Heart right ventricle (tissue), 16 donors: ENCODE measurements around the gene MRPS6. TPM values are rescaled to one million over a fixed set of nuclear protein-coding genes. Genes with fewer than 3 reads are reported as not detected.

Experiments
- ATAC-seq, 8 donors: fragments of 200-7000 bp; cut with Tn5 transposase; one replicate each; pipeline ENCODE4 v1.9.1; 2020; ENCODE audit warnings: mild to moderate bottlenecking in 8 of 8, moderate library complexity in 8 of 8, moderate number of reproducible peaks in 1 of 8
- DNase-seq, 2 donors: peaks; one replicate each; pipeline ENCODE4 v3.0.0-alpha.2; 2020
- H3K27ac ChIP-seq, 10 donors: fragments of 200-600 bp; sonication (generic) in 2 of 10; one replicate each; pipeline versions ENCODE4 v1.5.0 to v1.8.0; 2020 to 2022; ENCODE audit warnings: mild to moderate bottlenecking in 3 of 10
- H3K27me3 ChIP-seq, 7 donors: fragments of 200-600 bp; one replicate each; pipeline ENCODE4 v1.8.0; 2021 to 2022; ENCODE audit warnings: mild to moderate bottlenecking in 2 of 7
- H3K36me3 ChIP-seq, 9 donors: fragments of 200-600 bp; sonication (generic) in 1 of 9; one replicate each; pipeline versions ENCODE4 v1.5.0 to v1.8.0; 2020 to 2022; ENCODE audit warnings: mild to moderate bottlenecking in 2 of 9
- H3K4me1 ChIP-seq, 9 donors: fragments of 200-600 bp; sonication (generic) in 1 of 9; one replicate each; pipeline versions ENCODE4 v1.5.0 to v1.8.0; 2020 to 2022; ENCODE audit warnings: mild to moderate bottlenecking in 4 of 9
- H3K4me3 ChIP-seq, 10 donors: fragments of 200-600 bp; sonication (generic) in 2 of 10; one replicate each; pipeline versions ENCODE4 v1.5.0 to v1.8.0; 2020 to 2022; ENCODE audit warnings: mild to moderate bottlenecking in 7 of 10, moderate library complexity in 2 of 10
- H3K9me3 ChIP-seq, 11 donors: fragments of 200-600 bp in 10 of 11; sonication (generic) in 2 of 11; one replicate each; pipeline versions ENCODE4 v1.5.0 to v1.8.0; 2013 to 2022; ENCODE audit warnings: mild to moderate bottlenecking in 2 of 11, control low read depth in 1 of 11, moderate library complexity in 1 of 11
- WGBS, 2 donors: extraction: QIAGEN DNeasy Blood & Tissue Kit; methylation state at CpG; one replicate each; pipeline ENCODE4 v1.1.7; 2013; ENCODE audit warnings: inconsistent platforms in 1 of 2; 5-methylcytosine and 5-hydroxymethylcytosine counted together
- intact Hi-C, 10 donors: fragments of 100-400 bp; cut with DNase I; formaldehyde crosslinking; loops; one replicate each; pipeline versions ENCODE4 v1.11.1 to v1.14.2; 2022
- polyA plus RNA-seq, 2 donors: library from polyadenylated mRNA; stranded (reverse); fragments of 200-250 nt; gene quantifications; one replicate each; pipeline ENCODE4 v1.2.3, GENCODE V29; 2013
- total RNA-seq, 10 donors: library from RNA; stranded (reverse); fragmentation: NEBNext Ultra II Directional in 3 of 10; extraction: Animal tissue kit (Norgen Biotek cat#: 25700) in 3 of 10; gene quantifications; one replicate each; pipeline versions ENCODE4 v1.2.1 to v1.2.4, GENCODE V29; 2021 to 2023
- TF ChIP-seq, protein P1 (sequence below), 9 donors: fragments of 200-600 bp; sonication (generic) in 2 of 9; IDR thresholded peaks; one replicate each; pipeline versions ENCODE4 v1.5.0 to v1.8.0; 2021 to 2022; ENCODE audit warnings: antibody characterized with exemption in 9 of 9, mild to moderate bottlenecking in 5 of 9, moderate library complexity in 1 of 9
- donor health status: Arrhythmogenic right ventricular cardiomyopathy.
- donor health status: ischemic (EF 13 %, LVEDD 7.1; RV severe dilation, severe dysfunction).
- donor health status: healthy with polysubstance abuse.
- donor health status: DM: no; HTN: yes; CAD: no.
- donor health status: DM: no; HTN: no; CAD: no.
- donor health status: ischemic (EF 25% LVEDD 6.9; RV normal size, moderate dysfunction).
- donor health status: ischemic (EF 25% LVEDD 5.7; RV mildly dilated, moderate dysfunction).
- donor health status: healthy.
- donor health status: DM: yes; HTN: yes; CAD: no.
- donor health status: Ischemic cardiomyopathy.
- donor health status: ischemic (EF 35%, LVEDD 5.7; RV mildly dilated, moderate dysfunction).
- donor health status: nonischemic (EF 11% LVEDD 7.7; RV severe dilation, severe dysfunction).
- donor health status: DM: yes; HTN: yes; CAD: no.
- donor health status: PGD.
- donor health status: ischemic (EF 29% LVEDD 5.4; RV normal size, mild dysfunction).
- donor health status: nonischemic (EF 23%, LVEDD 6.1; RV moderate dilation, normal function).

MRPS6 gene
- total and polyA plus RNA-seq, 12 donors: 32.0 to 68.1 (median 39.8) TPM

DNA sequence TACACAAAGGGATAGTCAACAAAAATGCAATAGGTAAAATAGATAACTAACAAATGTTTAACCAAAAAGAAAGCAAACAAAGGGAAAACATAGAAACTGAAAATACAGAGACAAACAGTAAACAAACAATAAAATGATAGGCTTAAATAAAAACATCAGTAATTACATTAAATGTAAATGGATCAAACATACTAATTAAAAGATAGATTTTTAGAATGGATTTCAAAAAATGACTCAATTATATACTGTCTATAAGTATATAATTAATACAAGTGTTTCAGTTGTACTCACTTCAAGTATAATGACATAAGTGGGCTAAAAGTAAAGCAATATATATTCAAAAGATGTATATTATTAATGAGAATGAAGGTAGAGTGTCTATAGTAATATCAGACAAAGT lies 101.1 kb downstream of the MRPS6 start:
- Histone ChIP-seq H3K4me1 (peaks cover 0 to under 1% (median 0%) of the 10 kb centered on the region in 9 donors), H3K4me3 (no peak overlapping the region), H3K36me3 (no peaks in the 10 kb centered on the region), H3K27ac (no peak overlapping the region), H3K9me3 (peaks cover 0 to 62% (median 10%) of the 10 kb centered on the region in 11 donors), H3K27me3 (no peaks in the 10 kb centered on the region)
- intact Hi-C loops: no loop called here
- TF ChIP-seq, protein P1, sequence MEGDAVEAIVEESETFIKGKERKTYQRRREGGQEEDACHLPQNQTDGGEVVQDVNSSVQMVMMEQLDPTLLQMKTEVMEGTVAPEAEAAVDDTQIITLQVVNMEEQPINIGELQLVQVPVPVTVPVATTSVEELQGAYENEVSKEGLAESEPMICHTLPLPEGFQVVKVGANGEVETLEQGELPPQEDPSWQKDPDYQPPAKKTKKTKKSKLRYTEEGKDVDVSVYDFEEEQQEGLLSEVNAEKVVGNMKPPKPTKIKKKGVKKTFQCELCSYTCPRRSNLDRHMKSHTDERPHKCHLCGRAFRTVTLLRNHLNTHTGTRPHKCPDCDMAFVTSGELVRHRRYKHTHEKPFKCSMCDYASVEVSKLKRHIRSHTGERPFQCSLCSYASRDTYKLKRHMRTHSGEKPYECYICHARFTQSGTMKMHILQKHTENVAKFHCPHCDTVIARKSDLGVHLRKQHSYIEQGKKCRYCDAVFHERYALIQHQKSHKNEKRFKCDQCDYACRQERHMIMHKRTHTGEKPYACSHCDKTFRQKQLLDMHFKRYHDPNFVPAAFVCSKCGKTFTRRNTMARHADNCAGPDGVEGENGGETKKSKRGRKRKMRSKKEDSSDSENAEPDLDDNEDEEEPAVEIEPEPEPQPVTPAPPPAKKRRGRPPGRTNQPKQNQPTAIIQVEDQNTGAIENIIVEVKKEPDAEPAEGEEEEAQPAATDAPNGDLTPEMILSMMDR (IDR thresholded peaks at IDR 0.05): no peak
- DNase-seq (no peak), ATAC-seq (no peak)

DNA sequence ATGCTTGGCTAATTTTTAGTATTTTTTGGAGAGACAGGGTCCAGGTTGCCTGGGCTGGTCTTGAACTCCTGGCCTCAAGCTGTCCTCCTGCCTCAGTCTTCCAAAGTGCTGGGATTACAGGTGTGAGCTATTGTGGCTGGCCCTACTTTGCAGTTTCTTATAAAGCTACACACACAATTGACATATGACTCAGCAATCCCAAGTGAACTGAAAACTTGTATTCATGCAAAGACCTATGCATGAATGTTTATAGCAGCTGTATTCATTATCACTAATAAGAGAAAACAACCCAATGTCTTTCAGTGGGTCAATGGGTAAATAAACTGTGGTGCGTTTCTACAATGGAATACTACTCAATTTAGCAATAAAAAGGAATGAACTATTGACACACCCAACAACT lies 103.1 kb downstream of the MRPS6 start:
- no peaks in the 10 kb centered on the region for H3K27me3 ChIP-seq
- ATAC-seq: no peak
- TF ChIP-seq, protein P1 (IDR thresholded peaks at IDR 0.05): no peak
- no peak overlapping the region for H3K4me3 ChIP-seq
- peaks cover 0 to 11% (median 0%) of the 10 kb centered on the region in 9 donors for H3K4me1 ChIP-seq
- 86 to 88% methylated on average over 1 of the region's 1 CpG for WGBS, 2 donors
- H3K36me3 ChIP-seq: no peaks in the 10 kb centered on the region
- intact Hi-C loops: loop anchor here in 1 of 10 donors (5.0 kb wide), 1 partner anchor 34 kb away; no protein-coding TSS in a partner anchor
- H3K27ac ChIP-seq: no peak overlapping the region
- DNase-seq: no peak
- peaks cover 0 to 42% (median 10%) of the 10 kb centered on the region in 11 donors for H3K9me3 ChIP-seq

DNA sequence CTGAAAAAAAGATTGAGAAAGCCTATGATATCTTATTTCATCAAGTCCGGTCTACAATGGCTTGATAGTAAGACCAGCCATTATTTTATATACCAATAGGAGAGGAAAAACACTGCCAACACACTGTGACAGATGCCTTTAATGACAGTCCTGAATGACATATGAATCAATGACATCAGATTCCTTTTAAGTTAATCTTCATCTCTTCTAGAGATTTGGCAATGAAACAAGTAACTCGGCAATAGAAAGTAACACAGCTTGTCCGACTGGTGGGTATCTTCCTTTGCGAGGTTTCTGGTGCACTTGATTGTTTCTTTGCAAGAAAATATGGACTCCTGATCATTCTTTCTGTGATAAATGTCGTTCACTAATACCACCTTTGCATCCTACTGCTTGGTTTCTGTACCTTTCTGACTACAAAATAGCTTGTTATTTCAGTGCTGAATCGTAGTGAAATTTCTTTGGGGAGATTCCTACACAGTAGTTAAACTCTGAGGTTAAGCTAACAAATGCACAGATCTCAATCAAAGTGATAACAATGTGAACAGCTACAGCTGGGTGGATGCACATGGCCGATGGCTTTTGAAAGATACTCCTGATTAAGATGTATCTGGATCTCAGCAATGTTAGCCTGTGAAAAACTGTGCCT lies 104.7 kb downstream of the MRPS6 start:
- no peak overlapping the region for H3K27ac ChIP-seq
- ATAC-seq (no peak), DNase-seq (no peak)
- TF ChIP-seq, protein P1 (IDR thresholded peaks at IDR 0.05): no peak
- H3K9me3 ChIP-seq: peaks cover 0 to 26% (median 3%) of the 10 kb centered on the region in 11 donors
- peaks cover 0 to 11% (median 0%) of the 10 kb centered on the region in 9 donors for H3K4me1 ChIP-seq
- no peaks in the 10 kb centered on the region for H3K36me3 ChIP-seq
- intact Hi-C loops: loop anchor here in 1 of 10 donors (5.0 kb wide), 1 partner anchor 36 kb away; no protein-coding TSS in a partner anchor
- 79 to 91% methylated on average over 7 of the region's 7 CpGs for WGBS, 2 donors
- no peaks in the 10 kb centered on the region for H3K27me3 ChIP-seq
- H3K4me3 ChIP-seq: no peak overlapping the region

DNA sequence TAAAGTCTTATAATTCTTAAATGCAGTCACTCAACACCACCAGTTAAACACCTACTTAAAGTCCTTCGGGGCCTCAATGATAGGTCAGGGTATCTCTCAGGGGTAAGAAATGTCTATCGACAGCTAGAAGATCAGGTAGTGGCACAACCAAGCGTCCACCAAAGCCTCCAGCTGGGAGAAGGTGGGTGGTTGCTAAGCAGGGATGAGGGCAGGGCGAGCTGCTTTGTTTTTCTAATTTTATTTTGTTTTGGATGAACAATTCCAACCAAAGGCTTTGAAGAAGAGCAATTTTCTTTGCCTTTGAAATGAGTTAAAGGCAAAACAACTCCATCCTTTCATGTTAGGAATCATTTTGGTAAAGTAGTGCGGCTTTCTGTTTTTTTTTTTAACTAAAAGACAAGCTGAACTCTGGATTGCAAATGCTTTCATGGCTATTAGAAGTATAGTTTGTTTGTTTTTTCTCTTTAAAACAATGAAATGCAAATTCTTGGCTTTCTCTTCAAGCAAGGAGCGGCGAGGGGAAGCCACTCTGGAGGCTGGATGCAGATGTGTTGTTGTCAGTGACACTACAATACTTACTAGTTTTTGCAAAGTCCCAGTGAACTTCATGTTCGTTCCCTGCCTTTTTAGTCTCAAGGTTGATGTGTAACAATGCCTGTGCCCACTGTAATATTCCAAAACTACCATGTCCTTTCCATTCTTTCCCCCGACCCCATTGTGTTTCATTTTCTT lies 106.0 kb downstream of the MRPS6 start:
- H3K9me3 ChIP-seq: peaks cover 0 to 13% (median under 1%) of the 10 kb centered on the region in 11 donors
- ATAC-seq (no peak), DNase-seq (no peak)
- H3K36me3 ChIP-seq: no peaks in the 10 kb centered on the region
- no peak overlapping the region for H3K27ac ChIP-seq
- WGBS, 2 donors: 82 to 85% methylated on average over 9 of the region's 9 CpGs
- H3K27me3 ChIP-seq: no peaks in the 10 kb centered on the region
- TF ChIP-seq, protein P1 (IDR thresholded peaks at IDR 0.05): no peak
- no peak overlapping the region for H3K4me3 ChIP-seq
- intact Hi-C loops: loop anchor here in 1 of 10 donors (5.0 kb wide), 1 partner anchor 37 kb away; no protein-coding TSS in a partner anchor
- H3K4me1 ChIP-seq: peaks cover 0 to 11% (median 0%) of the 10 kb centered on the region in 9 donors
